ENCODE data around the gene HIGD1A.
"Not testable (repeated sequence)": the region's sequence is repeated elsewhere in the genome, so short reads cannot be mapped to it uniquely, and the experiment has no call there.

Gene HIGD1A

GRCh38 chr3:42827654-42828053, 23.4 kb upstream of the HIGD1A start:
- DNase-seq = no peak

- no peak for DNase-seq
Measured at GRCh38 chr3:42827023-42827422, 22.7 kb upstream of the HIGD1A start.

- no peak for DNase-seq
Measured at GRCh38 chr3:42826141-42826540, 21.9 kb upstream of the HIGD1A start.

- DNase-seq = no peak
Measured at GRCh38 chr3:42823351-42823750, 19.1 kb upstream of the HIGD1A start.

- no peak for DNase-seq
Measured at GRCh38 chr3:42822828-42823227, 18.5 kb upstream of the HIGD1A start.

GRCh38 chr3:42820746-42821051, 16.4 kb upstream of the HIGD1A start:
- no peak for DNase-seq

GRCh38 chr3:42819351-42819965, 15.2 kb upstream of the HIGD1A start:
- no peak for DNase-seq

GRCh38 chr3:42815826-42816225, 11.5 kb upstream of the HIGD1A start:
- no peak for DNase-seq

GRCh38 chr3:42814914-42815507, 10.7 kb upstream of the HIGD1A start:
- DNase-seq = no peak

- no peak for DNase-seq
Measured at GRCh38 chr3:42814246-42814645, 10.0 kb upstream of the HIGD1A start.

- DNase-seq = not testable (repeated sequence)
Measured at GRCh38 chr3:42811118-42811883, 7.0 kb upstream of the HIGD1A start.

GRCh38 chr3:42810706-42811105, 6.4 kb upstream of the HIGD1A start:
- not testable (repeated sequence) for DNase-seq

- DNase-seq = no peak
Measured at GRCh38 chr3:42809202-42809601, 4.9 kb upstream of the HIGD1A start, which contains the start of gene ACKR2. Gene ACKR2 (plus strand): TSS chr3:42809445. CDS start chr3:42864503, 55,058 bp downstream.

GRCh38 chr3:42807929-42808328, 3.6 kb upstream of the HIGD1A start:
- DNase-seq = no peak

- DNase-seq = no peak
Measured at GRCh38 chr3:42805141-42805821, 991 bp upstream of the HIGD1A start.

GRCh38 chr3:42804831-42805132, 492 bp upstream of the HIGD1A start:
- DNase-seq = no peak

- DNase-seq = no peak
Measured at GRCh38 chr3:42803414-42804105, 730 bp downstream of the HIGD1A start.

GRCh38 chr3:42802876-42803413, 1.3 kb downstream of the HIGD1A start:
- DNase-seq = no peak

- no peak for DNase-seq
Measured at GRCh38 chr3:42801784-42802183, 2.5 kb downstream of the HIGD1A start.

GRCh38 chr3:42801048-42801620, 3.2 kb downstream of the HIGD1A start:
- DNase-seq = no peak

- no peak for DNase-seq
Measured at GRCh38 chr3:42800251-42800650, 4.0 kb downstream of the HIGD1A start.

- DNase-seq = no peak
Measured at GRCh38 chr3:42799376-42799775, 4.9 kb downstream of the HIGD1A start.

Data from activated CD4-positive, CD25-positive, alpha-beta regulatory T cell treated with anti-CD3 and anti-CD28 coated beads, Interleukin-2, amount 50 U/mL, for 72 hours (primary cell).